Activated gamma-delta T cell treated with anti-CD3 and anti-CD28 coated beads, Interleukin-2, amount 50 U/mL, for 16 hours (primary cell): Measurements from ENCODE around the gene ALPP.
"Not testable (repeated sequence)": the region's sequence is repeated elsewhere in the genome, so short reads cannot be mapped to it uniquely, and the experiment has no call there.

Source experiments
- DNase-seq: peaks from one replicate; pipeline ENCODE4 v3.0.0-alpha.2; 2020; ENCODE audit warnings: low read depth

The ALPP gene

GRCh38 chr2:232378735-232379151 is at the start of gene ALPP:
TSS of gene ALPP (plus strand) at chr2:232378751. CDS start at chr2:232378803, 52 bp downstream.
- not testable (repeated sequence) for DNase-seq

- no peak for DNase-seq
Observed at GRCh38 chr2:232329716-232330067, 48.9 kb upstream of the ALPP start.

- DNase-seq: no peak
Observed at GRCh38 chr2:232330068-232330999, 48.2 kb upstream of the ALPP start.

- DNase-seq: not testable (repeated sequence)
Observed at GRCh38 chr2:232331061-232331460, 47.5 kb upstream of the ALPP start.

GRCh38 chr2:232331641-232332040 is 46.9 kb upstream of the ALPP start:
- not testable (repeated sequence) for DNase-seq

GRCh38 chr2:232332244-232332939 is 46.2 kb upstream of the ALPP start:
- not testable (repeated sequence) for DNase-seq

- DNase-seq: no peak
Observed at GRCh38 chr2:232332940-232333259, 45.7 kb upstream of the ALPP start.

GRCh38 chr2:232333361-232334135 is 45.0 kb upstream of the ALPP start:
- no peak for DNase-seq

- DNase-seq: not testable (repeated sequence)
Observed at GRCh38 chr2:232334136-232334884, 44.2 kb upstream of the ALPP start.

GRCh38 chr2:232334885-232335205 is 43.7 kb upstream of the ALPP start:
- DNase-seq: not testable (repeated sequence)

- DNase-seq: not testable (repeated sequence)
Observed at GRCh38 chr2:232335206-232335858, 43.2 kb upstream of the ALPP start.

GRCh38 chr2:232335859-232336215 is 42.7 kb upstream of the ALPP start:
- no peak for DNase-seq

- no peak for DNase-seq
Observed at GRCh38 chr2:232336241-232336736, 42.3 kb upstream of the ALPP start.

- no peak for DNase-seq
Observed at GRCh38 chr2:232336981-232337720, 41.4 kb upstream of the ALPP start.

GRCh38 chr2:232338094-232338758 is 40.3 kb upstream of the ALPP start:
- DNase-seq: not testable (repeated sequence)

GRCh38 chr2:232338759-232339106 is 39.8 kb upstream of the ALPP start:
- DNase-seq: no peak

GRCh38 chr2:232339121-232340081 is 39.1 kb upstream of the ALPP start:
- DNase-seq: no peak

GRCh38 chr2:232340171-232340935 is 38.2 kb upstream of the ALPP start:
- DNase-seq: no peak
